Astrocyte of the spinal cord (primary cell): Measurements from ENCODE around the gene HTRA3.
"Not testable (repeated sequence)": the region's sequence is repeated elsewhere in the genome, so short reads cannot be mapped to it uniquely, and the experiment has no call there.

Experiments
- DNase-seq: peaks from one replicate; pipeline ENCODE4 v3.0.0; 2011; ENCODE audit warnings: low read depth, low spot score
- H3K4me3 ChIP-seq: 2 replicates; pipeline ENCODE4 v1.5.1; 2011; ENCODE audit warnings: low read depth, mild to moderate bottlenecking, low read length, moderate library complexity
- in situ Hi-C: cut with HindIII; loops from 2 replicates; pipeline ENCODE4 v1.10.0; 2017; ENCODE audit warnings: low sequenced_read_pairs
- TF ChIP-seq, protein P1 (sequence below): IDR thresholded peaks from 2 replicates; pipeline ENCODE4 v1.5.1; 2012; ENCODE audit warnings: low read depth, mild to moderate bottlenecking, low read length, inconsistent platforms

The HTRA3 gene

DNA sequence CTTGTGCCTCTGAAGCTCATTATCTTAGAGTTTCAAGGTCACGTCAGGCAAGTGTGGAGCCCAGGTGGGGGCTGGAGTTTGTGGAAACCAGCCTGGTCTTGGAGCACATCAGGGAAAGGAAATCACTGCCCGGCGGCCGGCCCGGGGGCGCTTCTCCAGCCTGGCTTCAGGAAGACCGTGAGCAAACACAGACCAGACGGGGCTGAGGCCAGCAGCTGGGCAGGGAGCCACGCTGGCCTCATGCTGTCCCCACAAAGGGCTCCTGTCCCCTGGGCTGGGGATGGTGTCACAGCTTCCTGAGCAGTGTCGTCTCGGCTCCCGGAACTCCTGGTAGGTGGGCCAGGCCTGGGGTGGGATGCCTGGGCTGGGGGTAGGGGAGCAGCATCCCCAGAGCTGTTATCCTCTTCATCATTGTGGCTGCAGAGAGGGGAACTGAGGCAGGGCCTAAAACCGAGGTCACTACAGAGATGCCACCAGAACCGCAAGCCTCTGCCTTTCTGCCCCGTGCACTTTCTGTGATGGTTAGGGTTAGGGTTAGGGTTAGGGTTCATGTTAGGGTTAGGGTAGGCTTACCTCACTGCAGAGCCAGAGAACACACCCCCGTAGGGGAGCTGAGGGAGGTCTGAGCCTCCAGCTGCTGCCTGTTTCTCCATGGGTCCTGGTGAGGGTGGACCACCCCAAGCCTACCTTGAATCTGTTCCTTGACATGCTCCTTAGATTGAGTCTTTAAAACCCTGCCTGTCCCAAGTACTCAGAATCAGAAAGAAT is 77.5 kb downstream of the HTRA3 start:
- H3K4me3 ChIP-seq: no peak overlapping the region

DNA sequence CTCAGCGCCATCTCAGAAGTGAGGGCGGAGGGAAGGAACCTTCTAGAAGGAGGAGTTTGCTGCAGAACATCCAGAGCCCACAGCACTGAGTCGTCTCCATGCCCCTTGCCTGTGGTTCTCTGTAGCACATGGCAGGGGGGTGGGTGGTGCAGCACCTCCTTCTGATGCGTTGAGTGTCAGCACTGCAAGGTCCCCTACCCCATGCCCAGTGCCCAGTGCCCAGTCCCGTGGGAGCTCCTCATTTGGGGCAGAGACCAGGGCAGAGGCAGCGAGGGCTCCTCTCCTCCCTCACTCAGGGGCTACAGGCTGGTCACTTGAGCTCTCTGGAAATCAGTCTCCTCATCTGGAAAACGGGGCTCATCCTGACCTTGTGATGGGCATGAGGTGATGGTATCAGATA is 78.1 kb downstream of the HTRA3 start:
- TF ChIP-seq, protein P1, sequence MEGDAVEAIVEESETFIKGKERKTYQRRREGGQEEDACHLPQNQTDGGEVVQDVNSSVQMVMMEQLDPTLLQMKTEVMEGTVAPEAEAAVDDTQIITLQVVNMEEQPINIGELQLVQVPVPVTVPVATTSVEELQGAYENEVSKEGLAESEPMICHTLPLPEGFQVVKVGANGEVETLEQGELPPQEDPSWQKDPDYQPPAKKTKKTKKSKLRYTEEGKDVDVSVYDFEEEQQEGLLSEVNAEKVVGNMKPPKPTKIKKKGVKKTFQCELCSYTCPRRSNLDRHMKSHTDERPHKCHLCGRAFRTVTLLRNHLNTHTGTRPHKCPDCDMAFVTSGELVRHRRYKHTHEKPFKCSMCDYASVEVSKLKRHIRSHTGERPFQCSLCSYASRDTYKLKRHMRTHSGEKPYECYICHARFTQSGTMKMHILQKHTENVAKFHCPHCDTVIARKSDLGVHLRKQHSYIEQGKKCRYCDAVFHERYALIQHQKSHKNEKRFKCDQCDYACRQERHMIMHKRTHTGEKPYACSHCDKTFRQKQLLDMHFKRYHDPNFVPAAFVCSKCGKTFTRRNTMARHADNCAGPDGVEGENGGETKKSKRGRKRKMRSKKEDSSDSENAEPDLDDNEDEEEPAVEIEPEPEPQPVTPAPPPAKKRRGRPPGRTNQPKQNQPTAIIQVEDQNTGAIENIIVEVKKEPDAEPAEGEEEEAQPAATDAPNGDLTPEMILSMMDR: no peak
- in situ Hi-C loops: no loop called here
- no peak for DNase-seq
- no peak overlapping the region for H3K4me3 ChIP-seq

More for the DNA sequence above, 77.5 kb downstream of the HTRA3 start:
- no peak for DNase-seq
- TF ChIP-seq, protein P1: no peak
- in situ Hi-C loops: no loop called here

DNA sequence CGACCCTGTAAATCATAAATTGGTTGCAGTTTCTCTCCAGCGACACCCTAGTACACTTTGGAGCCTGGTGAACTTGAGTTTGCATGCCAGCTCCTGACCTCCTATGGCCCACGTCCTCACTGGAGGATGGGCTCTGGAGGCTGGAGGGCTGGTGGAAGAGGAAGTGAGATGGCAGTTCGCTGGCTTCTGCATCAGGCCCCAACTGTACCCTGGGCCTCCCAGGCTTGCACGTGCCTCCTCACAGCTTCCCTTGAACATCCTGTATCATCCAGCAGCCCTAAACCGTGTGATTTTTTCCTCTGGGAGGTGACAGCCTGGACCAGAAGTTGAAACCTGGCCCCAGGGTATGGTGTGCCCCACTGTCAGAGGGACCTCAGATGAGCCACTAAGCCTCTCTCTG is 78.5 kb downstream of the HTRA3 start:
- no peak for DNase-seq
- in situ Hi-C loops: no loop called here
- TF ChIP-seq, protein P1: no peak
- H3K4me3 ChIP-seq: no peak overlapping the region

DNA sequence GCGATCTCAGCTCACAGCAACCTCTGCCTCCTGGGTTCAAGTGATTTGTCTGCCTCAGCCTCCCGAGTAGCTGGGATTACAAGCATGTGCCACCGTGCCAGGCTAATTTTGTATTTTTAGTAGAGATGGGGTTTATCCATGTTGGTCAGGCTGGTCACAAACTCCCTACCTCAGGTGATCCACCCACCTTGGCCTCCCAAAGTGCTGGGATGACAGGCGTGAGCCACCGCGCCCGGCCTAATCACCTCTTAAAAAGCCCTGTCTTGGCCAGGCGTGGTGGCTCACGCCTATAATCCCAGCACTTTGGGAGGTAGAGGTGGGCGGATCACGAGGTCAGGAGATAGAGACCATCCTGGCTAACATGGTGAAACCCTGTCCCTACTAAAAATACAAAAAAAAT is 79.7 kb downstream of the HTRA3 start:
- DNase-seq, in situ Hi-C loops, H3K4me3 ChIP-seq: not testable (repeated sequence)

DNA sequence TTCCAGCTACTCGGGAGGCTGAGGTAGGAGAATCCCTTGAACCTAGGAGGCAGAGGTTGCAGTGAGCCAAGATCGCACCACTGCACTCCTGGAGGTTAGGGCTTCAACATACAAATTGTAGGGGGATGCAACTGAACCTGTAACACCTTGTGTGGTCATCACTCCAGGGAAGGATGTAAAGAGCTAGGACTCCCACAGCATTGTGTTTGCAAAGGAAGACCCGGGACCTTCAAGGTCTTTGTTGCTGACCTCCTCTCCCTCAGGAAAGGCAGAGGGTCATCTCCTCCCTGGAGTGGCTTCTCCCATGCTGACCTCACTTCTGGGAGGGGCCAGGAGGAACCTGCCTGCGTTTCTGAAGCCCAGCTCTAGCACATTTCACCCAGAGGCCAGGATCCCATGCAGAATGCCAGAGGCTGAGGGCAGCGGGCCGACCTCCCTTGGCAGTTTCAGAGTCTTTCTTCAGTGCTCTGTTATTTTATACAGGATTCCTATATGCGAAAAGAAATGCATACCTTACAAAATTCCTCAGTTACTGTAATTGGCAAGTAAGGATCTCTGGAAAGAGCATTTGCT is 80.2 kb downstream of the HTRA3 start:
- TF ChIP-seq, protein P1: no peak
- no peak for DNase-seq
- H3K4me3 ChIP-seq: no peak overlapping the region
- in situ Hi-C loops: no loop called here

DNA sequence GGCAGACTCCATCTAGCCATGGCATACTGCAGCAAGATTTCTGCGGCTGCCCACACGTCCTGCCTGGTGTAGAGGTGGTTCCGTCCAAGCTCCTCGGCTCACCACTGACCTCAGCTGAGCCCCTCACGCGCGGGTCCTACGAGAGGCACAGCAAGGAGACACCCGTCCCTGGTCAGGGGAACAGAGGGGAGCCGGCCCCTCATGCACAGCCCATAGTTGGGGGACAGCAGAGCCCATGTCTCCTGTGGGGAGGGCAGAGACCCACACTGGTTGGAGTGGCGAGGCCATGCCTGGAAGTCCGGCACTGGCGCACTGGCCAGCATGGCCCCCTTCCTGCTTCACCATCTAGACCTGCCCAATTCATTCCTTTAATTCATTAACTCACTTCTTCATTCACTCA is 80.8 kb downstream of the HTRA3 start:
- in situ Hi-C loops: no loop called here

More for the DNA sequence above, 80.8 kb downstream of the HTRA3 start:
- TF ChIP-seq, protein P1: no peak
- DNase-seq: no peak
- H3K4me3 ChIP-seq: no peak overlapping the region
